T-helper 17 cell (primary cell): ENCODE measurements around the gene GPC6. TPM values are rescaled to one million over a fixed set of nuclear protein-coding genes. Genes with fewer than 3 reads are reported as not detected.

Experiments used
- ATAC-seq: fragments of 150-1000 bp; cut with Tn5 transposase; 2 replicates; pipeline ENCODE4 v1.10.0; 2021; ENCODE audit warnings: mild to moderate bottlenecking, moderate library complexity
- DNase-seq, 3 donors: peaks; one replicate each; pipeline versions ENCODE4 v3.0.0 to v3.0.0-alpha.2; 2020 to 2021
- H3K9me3 ChIP-seq: one replicate; pipeline ENCODE4 v1.7.0; 2013; ENCODE audit warnings: low read length, mild to moderate bottlenecking; ENCODE audit not compliant: control insufficient read depth, poor library complexity, severe bottlenecking
- H3K27ac Mint-ChIP-seq: one replicate; pipeline ENCODE4 v1.8.0; 2022; ENCODE audit warnings: mild to moderate bottlenecking, moderate library complexity, mixed read lengths
- H3K27me3 Mint-ChIP-seq: one replicate; pipeline ENCODE4 v1.8.0; 2022; ENCODE audit warnings: mixed read lengths
- H3K36me3 Mint-ChIP-seq: one replicate; pipeline ENCODE4 v1.8.0; 2022; ENCODE audit warnings: low read depth, mixed read lengths
- H3K4me1 Mint-ChIP-seq: one replicate; pipeline ENCODE4 v1.8.0; 2022; ENCODE audit warnings: mild to moderate bottlenecking, mixed read lengths
- H3K4me3 Mint-ChIP-seq: one replicate; pipeline ENCODE4 v1.8.0; 2022; ENCODE audit warnings: mild to moderate bottlenecking, moderate library complexity, mixed read lengths
- total RNA-seq, 4 donors: library from RNA in 2 of 4; stranded (reverse) in 2 of 4; gene quantifications; one replicate each; pipeline ENCODE4 v1.2.3 and lab custom pipeline; 2022 to 2026

GPC6 gene
- total RNA-seq, 2 donors from 2014 or later: not detected

DNA sequence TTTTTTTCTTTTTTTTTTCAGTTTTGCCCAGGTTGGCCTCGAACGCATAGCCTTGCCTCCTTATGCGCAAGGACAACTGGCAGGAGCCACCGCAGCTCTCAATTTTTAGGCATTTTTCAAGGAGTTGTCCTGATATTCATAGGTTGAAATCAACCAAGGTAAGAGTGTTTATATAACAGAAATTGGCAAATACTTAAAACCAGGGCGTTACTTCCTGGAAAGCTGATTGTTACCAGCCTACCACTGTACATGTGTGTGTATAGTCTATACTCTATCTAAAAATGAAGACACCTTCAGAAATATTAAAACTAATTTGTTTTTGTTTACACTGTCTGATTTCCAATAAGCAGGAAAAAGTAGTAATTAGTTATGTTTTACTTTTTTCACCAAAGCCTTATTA lies 39.2 kb downstream of the GPC6 start:
- DNase-seq (no peak), ATAC-seq (no peak)
- Mint-ChIP-seq H3K4me3 (no peak overlapping the region), H3K27ac (no peak overlapping the region), H3K36me3 (no peaks in the 10 kb centered on the region), H3K4me1 (no peaks in the 10 kb centered on the region), H3K27me3 (no peaks in the 10 kb centered on the region)
- H3K9me3 ChIP-seq: no peaks in the 10 kb centered on the region

DNA sequence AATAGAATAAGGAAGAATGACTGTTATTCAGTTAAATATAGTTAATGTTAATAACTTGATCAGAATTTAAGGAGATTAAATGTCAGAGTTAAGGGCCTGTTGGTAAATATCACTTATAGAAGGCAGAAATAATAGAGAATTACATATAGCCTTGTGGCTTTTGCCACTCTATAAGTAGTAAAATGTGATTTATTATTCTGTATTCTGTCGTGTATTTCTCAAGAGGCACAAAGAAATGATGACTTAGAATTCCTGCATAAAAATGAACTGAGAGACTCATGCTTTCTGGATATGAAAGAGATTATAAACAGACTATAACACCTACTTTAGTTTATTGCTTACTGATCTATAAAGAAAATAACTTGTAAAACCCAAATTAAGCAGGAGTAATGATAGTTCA lies 40.1 kb downstream of the GPC6 start:
- H3K27ac Mint-ChIP-seq: no peak overlapping the region
- DNase-seq (no peak), ATAC-seq (no peak)
- no peaks in the 10 kb centered on the region for H3K27me3 Mint-ChIP-seq
- no peak overlapping the region for H3K4me3 Mint-ChIP-seq
- no peaks in the 10 kb centered on the region for H3K4me1 Mint-ChIP-seq
- no peaks in the 10 kb centered on the region for H3K9me3 ChIP-seq
- no peaks in the 10 kb centered on the region for H3K36me3 Mint-ChIP-seq

DNA sequence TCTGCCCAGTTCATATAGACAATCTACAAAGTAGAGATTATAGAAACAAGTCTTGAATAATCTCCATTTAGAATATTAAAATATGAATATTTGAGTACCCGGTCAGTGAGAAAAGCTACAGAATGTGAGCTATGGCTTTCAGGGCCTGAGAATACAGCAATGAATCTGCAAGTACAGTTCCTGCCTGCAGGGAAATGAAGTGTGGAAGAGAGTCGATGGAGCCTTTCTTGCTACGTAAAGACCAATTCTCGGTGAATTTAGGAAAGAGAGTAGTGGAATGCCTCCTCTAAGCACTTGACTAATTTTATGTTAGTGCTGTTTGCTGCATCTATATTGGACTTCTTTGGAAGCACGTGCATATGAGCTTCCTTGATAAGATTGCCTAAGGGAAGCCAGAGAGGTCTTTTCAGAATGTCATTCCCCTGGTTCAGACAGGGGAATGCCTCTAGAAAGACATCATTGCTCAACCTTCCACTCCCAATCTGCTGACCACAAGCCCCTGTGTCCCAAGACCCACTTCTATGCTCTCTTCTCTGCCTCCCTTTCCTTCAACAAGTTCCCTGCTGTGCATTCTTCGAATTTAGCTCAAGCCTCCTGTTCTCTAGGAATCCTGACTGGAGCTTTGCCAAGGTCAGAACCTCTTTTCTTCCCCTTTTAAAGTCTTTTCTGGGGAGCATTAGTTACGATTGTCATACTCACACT lies 41.9 kb downstream of the GPC6 start:
- H3K36me3 Mint-ChIP-seq: no peaks in the 10 kb centered on the region
- H3K9me3 ChIP-seq: no peaks in the 10 kb centered on the region
- ATAC-seq: no peak
- H3K4me1 Mint-ChIP-seq: no peaks in the 10 kb centered on the region
- H3K4me3 Mint-ChIP-seq: no peak overlapping the region
- no peak overlapping the region for H3K27ac Mint-ChIP-seq
- no peak for DNase-seq
- H3K27me3 Mint-ChIP-seq: no peaks in the 10 kb centered on the region

DNA sequence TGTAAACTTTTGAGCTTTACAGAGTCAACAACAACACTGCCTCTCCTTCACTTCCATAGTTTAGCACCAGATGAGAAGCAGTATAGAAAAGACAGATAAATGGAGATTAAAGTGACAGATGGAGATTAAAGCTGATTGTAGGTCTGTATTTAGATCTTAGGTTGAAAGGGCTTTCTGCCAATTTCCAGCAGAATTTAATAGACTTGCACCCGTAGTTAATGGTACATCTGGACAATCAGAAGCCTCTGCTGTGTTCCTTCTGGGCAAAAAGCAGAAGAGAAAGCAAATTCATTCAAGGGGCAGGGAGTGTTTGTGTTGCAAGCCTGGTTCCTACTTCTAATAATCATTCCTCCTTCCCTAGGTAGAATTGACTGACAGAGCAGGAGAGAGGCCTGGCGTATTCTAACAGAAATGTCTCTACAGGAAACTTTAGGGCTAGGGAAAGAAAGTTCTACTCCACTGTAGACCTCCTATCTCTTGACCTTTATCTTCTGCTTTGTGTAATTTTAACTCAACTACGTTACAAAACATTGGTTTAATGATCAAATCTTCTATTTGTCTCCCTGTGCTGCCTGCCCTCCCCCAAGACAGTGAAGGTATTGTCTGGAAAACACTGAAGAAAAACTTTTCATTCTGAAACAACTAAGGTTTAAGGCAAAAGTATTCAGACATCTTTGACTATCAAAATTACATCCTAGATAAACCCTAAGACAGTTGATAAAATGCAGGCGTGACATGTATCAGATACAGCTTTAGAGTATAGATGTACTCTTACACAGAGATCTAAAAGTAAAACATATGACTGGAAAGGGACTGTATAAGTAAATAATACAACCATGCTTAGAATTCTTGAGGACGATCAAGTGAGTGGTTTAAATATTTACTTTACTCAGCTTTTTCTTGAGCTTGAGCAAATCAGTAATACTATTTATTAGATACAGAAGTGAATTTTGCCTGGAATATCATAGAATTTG lies 44.4 kb downstream of the GPC6 start:
- no peak overlapping the region for H3K4me3 Mint-ChIP-seq
- H3K27me3 Mint-ChIP-seq: peaks cover 2% of the 10 kb centered on the region

DNA sequence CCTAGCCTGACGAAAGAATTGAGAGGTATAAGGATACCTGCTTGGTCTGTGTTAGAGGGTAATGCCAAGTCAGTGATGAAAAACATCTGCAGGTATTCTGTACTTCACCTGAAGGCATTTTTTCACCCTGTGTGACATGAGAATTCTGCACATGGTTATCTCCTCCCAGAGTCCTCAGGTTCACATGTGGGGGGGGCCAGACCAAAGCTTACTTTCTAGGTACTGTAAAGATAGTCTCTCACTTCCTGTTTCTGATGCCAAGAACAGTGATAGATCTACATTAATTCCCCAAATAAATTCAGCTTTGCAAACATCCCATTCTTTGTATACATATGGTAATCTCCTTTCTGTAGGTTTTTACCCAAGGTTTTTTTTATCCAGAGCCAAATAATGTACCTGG lies 53.4 kb downstream of the GPC6 start:
- no peaks in the 10 kb centered on the region for H3K36me3 Mint-ChIP-seq
- no peaks in the 10 kb centered on the region for H3K4me1 Mint-ChIP-seq
- no peaks in the 10 kb centered on the region for H3K9me3 ChIP-seq
- no peak overlapping the region for H3K4me3 Mint-ChIP-seq
- DNase-seq (no peak), ATAC-seq (no peak)
- H3K27me3 Mint-ChIP-seq: peaks cover 8% of the 10 kb centered on the region
- H3K27ac Mint-ChIP-seq: no peak overlapping the region

More for the DNA sequence above, 44.4 kb downstream of the GPC6 start:
- ATAC-seq: no peak
- DNase-seq: no peak
- H3K4me1 Mint-ChIP-seq: no peaks in the 10 kb centered on the region
- no peak overlapping the region for H3K27ac Mint-ChIP-seq
- H3K36me3 Mint-ChIP-seq: no peaks in the 10 kb centered on the region
- no peaks in the 10 kb centered on the region for H3K9me3 ChIP-seq

DNA sequence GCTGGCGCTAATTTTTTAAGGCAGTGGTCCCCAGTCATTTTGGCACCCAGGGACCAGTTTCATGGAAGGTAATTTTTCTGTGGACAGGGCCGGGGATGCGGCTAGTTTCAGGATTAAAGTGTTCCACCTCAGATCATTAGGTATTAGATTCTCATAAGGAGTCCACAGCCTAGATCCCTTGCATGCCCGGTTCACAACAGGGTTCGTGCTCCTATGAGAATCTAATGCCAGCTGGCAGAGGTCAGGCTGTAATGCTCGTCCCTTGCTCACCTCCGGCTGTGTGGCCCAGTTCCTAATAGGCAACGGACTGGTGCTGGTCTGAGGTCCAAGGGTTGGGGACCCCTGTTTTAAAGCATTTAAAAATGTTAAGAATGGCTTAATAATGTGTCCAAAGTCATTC lies 54.1 kb downstream of the GPC6 start:
- H3K9me3 ChIP-seq: no peaks in the 10 kb centered on the region
- Mint-ChIP-seq H3K4me1 (no peaks in the 10 kb centered on the region), H3K27ac (no peak overlapping the region), H3K4me3 (no peak overlapping the region), H3K27me3 (peaks cover 8% of the 10 kb centered on the region), H3K36me3 (no peaks in the 10 kb centered on the region)
- ATAC-seq (no peak), DNase-seq (no peak)

DNA sequence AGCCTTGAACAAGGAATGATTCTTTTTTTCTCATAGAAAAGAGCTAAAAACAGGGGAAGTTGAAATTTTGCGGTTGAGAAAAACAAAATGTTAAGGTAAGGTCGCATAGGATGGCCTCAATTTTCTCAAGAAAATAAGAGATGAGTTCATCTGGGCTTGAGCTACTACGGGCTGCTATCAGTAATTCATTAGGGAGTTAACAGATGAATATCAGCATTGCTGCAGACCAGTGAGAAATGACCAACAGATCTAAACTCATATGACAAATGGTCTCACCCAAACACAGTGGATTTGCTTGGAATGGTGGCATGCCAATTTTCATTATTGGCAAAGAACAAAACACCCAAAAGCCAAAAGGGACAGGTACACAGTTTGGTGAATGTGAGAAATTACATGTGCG lies 56.6 kb downstream of the GPC6 start:
- Mint-ChIP-seq H3K4me1 (no peaks in the 10 kb centered on the region), H3K27me3 (no peaks in the 10 kb centered on the region), H3K27ac (no peak overlapping the region), H3K36me3 (no peaks in the 10 kb centered on the region), H3K4me3 (no peak overlapping the region)
- H3K9me3 ChIP-seq: no peaks in the 10 kb centered on the region
- ATAC-seq (no peak), DNase-seq (no peak)

DNA sequence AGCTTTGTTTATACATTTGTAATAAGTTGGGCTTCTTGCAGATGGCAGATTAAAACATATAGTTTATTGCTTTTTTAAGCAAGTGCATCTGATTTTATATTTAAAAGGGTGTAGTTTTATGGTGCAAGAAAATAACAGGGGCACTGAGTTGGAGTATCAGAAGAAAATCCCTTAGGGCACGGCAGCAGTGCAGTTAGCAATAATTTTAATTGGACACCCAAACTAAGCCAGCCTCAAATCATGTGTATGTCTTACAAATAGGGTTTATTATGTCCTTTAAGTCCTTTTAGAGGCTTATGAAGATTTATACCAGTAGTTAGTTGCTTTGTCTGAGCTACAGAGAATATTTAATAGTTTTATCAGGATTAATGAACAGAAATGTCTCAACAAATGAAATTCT lies 57.5 kb downstream of the GPC6 start:
- H3K9me3 ChIP-seq: no peaks in the 10 kb centered on the region
- Mint-ChIP-seq H3K27ac (no peak overlapping the region), H3K4me1 (no peaks in the 10 kb centered on the region), H3K36me3 (no peaks in the 10 kb centered on the region), H3K27me3 (no peaks in the 10 kb centered on the region), H3K4me3 (no peak overlapping the region)
- no peak for DNase-seq
- ATAC-seq: no peak

DNA sequence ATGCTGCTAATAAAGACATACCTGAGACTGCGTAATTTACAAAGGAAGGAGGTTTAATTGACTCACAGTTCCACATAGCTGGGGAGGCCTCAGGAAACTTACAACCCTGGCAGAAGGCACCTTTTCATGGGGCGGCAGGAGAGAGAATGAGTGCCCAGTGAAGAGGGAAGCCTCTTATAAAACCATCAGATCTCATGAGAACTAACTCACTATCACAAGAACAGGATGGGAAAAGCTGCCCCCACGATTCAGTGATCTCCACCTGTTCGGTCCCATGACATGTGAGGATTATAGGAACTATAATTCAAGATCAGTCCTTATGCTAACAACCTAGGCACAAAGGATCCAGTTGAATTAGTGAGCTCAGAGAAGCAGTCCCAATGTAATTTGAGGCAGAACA lies 59.4 kb downstream of the GPC6 start:
- no peaks in the 10 kb centered on the region for H3K9me3 ChIP-seq
- H3K27me3 Mint-ChIP-seq: no peaks in the 10 kb centered on the region
- no peak overlapping the region for H3K4me3 Mint-ChIP-seq
- ATAC-seq (no peak), DNase-seq (no peak)
- no peak overlapping the region for H3K27ac Mint-ChIP-seq
- H3K36me3 Mint-ChIP-seq: no peaks in the 10 kb centered on the region
- H3K4me1 Mint-ChIP-seq: no peaks in the 10 kb centered on the region

DNA sequence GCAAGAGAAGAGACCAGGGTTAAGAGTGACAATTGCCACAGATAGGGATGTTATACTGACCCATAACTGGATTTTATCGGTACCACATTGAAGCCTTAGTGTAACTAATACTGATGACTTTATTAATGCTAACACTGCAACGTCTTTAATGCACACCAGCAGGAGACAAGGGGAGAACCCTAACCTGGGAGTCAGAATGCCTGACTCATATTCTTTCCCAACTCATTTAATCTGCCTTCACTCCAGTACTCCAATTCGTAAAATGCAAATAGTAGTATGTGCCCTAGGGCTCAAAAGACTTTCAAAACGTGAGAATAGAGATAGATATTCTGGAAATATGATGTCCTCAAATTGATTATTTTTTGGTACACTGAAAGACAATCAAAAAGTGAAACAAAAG lies 62.4 kb downstream of the GPC6 start:
- no peak for ATAC-seq

DNA sequence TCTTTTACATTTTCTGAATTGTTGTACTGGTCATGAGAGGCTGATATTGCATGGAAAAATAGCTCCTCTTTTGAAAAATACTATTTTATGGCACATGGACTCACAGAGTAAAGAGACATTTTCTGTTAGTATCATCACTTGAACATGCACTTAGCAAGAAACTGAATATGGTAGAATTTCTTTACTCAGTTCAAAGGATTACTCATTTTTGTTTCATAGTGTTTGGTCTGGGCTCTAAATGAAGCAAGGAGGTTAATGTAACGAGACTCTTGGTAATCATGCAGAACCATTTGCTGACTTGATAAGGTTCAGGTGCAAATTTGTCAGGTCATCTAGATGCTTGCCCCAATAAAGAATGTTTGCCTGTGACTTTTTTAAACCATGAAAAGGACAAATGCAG lies 63.2 kb downstream of the GPC6 start:
- no peaks in the 10 kb centered on the region for H3K4me1 Mint-ChIP-seq
- H3K36me3 Mint-ChIP-seq: no peaks in the 10 kb centered on the region
- DNase-seq: no peak
- no peak overlapping the region for H3K27ac Mint-ChIP-seq
- H3K4me3 Mint-ChIP-seq: no peak overlapping the region
- H3K9me3 ChIP-seq: no peaks in the 10 kb centered on the region
- ATAC-seq: no peak
- no peaks in the 10 kb centered on the region for H3K27me3 Mint-ChIP-seq

More for the DNA sequence above, 62.4 kb downstream of the GPC6 start:
- Mint-ChIP-seq H3K27me3 (no peaks in the 10 kb centered on the region), H3K4me3 (no peak overlapping the region), H3K27ac (no peak overlapping the region), H3K4me1 (no peaks in the 10 kb centered on the region), H3K36me3 (no peaks in the 10 kb centered on the region)
- H3K9me3 ChIP-seq: no peaks in the 10 kb centered on the region
- no peak for DNase-seq

DNA sequence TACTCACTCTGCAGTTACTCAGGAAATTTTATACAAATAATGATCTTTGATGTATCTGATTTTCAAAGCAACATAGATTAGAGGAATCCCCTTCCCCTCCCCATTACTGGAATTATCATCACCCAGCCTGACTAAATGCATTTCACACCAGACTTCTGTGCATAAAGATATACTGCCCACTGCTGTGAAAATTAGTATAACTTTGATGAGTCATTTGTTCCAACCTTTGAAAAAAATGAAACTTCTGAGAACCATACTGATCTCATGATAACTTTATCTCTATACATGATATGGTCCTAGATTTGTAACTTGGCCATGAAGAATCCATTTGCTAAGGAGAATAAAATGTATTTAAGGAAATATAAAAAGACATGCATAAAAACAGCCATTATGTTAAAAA lies 63.9 kb downstream of the GPC6 start:
- Mint-ChIP-seq H3K4me1 (no peaks in the 10 kb centered on the region), H3K27ac (no peak overlapping the region), H3K4me3 (no peak overlapping the region), H3K36me3 (no peaks in the 10 kb centered on the region), H3K27me3 (no peaks in the 10 kb centered on the region)
- no peaks in the 10 kb centered on the region for H3K9me3 ChIP-seq
- no peak for ATAC-seq
- DNase-seq: no peak

DNA sequence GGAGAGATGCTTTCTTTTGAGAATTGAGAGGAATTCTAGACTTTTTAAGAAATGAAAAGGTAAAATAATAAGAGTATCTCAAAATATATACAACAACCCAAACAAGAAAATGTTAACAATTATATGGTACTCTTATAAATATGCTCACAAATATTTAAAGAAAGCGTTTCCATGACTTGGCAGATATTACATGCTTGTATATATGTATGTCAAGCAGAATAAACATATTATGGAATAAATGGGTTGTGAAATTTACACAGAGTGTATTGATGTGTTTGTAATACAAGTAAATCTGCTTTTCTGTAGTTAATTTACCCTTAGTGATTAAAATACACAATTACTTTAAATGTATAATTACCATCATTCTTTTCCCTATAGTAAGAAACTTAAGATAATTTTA lies 65.8 kb downstream of the GPC6 start:
- no peaks in the 10 kb centered on the region for H3K36me3 Mint-ChIP-seq
- no peak for ATAC-seq
- no peaks in the 10 kb centered on the region for H3K9me3 ChIP-seq
- no peak for DNase-seq
- H3K27ac Mint-ChIP-seq: no peak overlapping the region
- H3K4me1 Mint-ChIP-seq: no peaks in the 10 kb centered on the region
- H3K27me3 Mint-ChIP-seq: no peaks in the 10 kb centered on the region
- H3K4me3 Mint-ChIP-seq: no peak overlapping the region

DNA sequence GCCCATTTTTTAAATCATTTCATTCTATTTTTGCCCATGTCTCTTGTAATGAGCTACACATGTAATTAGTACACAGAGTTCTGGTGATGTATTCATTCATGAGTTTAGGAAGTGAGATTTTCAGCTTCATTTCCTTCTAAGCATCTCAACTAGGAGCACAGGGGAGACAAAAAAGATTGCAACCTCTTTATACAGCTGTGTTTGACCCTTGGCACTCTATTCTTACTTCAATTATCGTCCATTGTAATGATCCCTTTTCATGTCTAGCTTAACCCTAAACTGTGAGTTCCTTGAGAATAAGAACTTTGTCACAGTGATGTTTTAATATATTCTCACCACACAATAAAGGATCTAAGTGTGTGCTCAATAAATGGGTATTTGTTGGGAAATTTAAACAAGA lies 67.1 kb downstream of the GPC6 start:
- no peaks in the 10 kb centered on the region for H3K9me3 ChIP-seq
- ATAC-seq: no peak
- DNase-seq: no peak
- no peaks in the 10 kb centered on the region for H3K27me3 Mint-ChIP-seq
- no peaks in the 10 kb centered on the region for H3K4me1 Mint-ChIP-seq
- H3K27ac Mint-ChIP-seq: no peak overlapping the region
- H3K4me3 Mint-ChIP-seq: no peak overlapping the region
- H3K36me3 Mint-ChIP-seq: no peaks in the 10 kb centered on the region
